Measurements from ENCODE around the gene MEGF10. TPM values are rescaled to one million over a fixed set of nuclear protein-coding genes. Genes with fewer than 3 reads are reported as not detected.

MEGF10 gene
- not detected in 2 replicates for total RNA-seq (2014; rRNA removed; shearing (Covaris generic))
- total RNA-seq (2022), result not detected in 2 replicates
- Bru-seq, nascent RNA, result not detected
- not detected for BruChase-seq, experiment 1, labeled RNA remaining after a 6-hour chase
- not detected for BruChase-seq, experiment 2, labeled RNA remaining after a 2-hour chase
- long read RNA-seq, result 0 reads

GRCh38 chr5:127290019-127290945, at the start of gene MEGF10:
TSS of gene MEGF10 (plus strand) at chr5:127290796. CDS start at chr5:127331309, 40,513 bp downstream.
- intact Hi-C loops (cut with micrococcal nuclease; ENCODE audit: unreplicated experiment), result no loop called here
- Histone ChIP-seq H3K9me3 (ENCODE audit: low read length) (no peaks in the 10 kb centered on the region), H2AFZ (ENCODE audit: low read length) (no peak within 1 kb of the TSS), H3K4me3 (ENCODE audit: low read depth, low read length, poor library complexity, severe bottlenecking) (no peak within 1 kb of the TSS), H3K4me2 (ENCODE audit: low read length) (no peak within 1 kb of the TSS), H3K4me1 (ENCODE audit: insufficient read depth, low read length, poor library complexity, severe bottlenecking) (no peaks in the 10 kb centered on the region), H3K79me2 (ENCODE audit: insufficient read depth, low read depth, low read length) (no peaks in the 10 kb centered on the region), H4K20me1 (ENCODE audit: insufficient read depth, low read length) (no peaks in the 10 kb centered on the region), H3K9me2 (ENCODE audit: insufficient read depth, low read length) (no peaks in the 10 kb centered on the region), H3K27ac (ENCODE audit: low read depth, low read length, poor library complexity, severe bottlenecking) (no peak within 1 kb of the TSS), H3K36me3 (ENCODE audit: insufficient read depth, low read length) (no peaks in the 10 kb centered on the region)
- BruUV-seq (replicated peaks), result no TSS peak
- TF ChIP-seq EZH2phosphoT487 (IDR thresholded peaks at IDR 0.05; ENCODE audit: borderline replicate concordance, low read depth, low read length) (no peak), CTCF (conservative IDR thresholded peaks at IDR 0.05; ENCODE audit: low read length) (no peak)
- ChIA-PET POLR2A (interaction anchor here (0.6 kb wide), 1 partner anchor 493 kb away, joined by 5 read pairs; no protein-coding TSS in a partner anchor), CTCF (ENCODE audit: unreplicated experiment) (no interaction called here)
- DNase-seq (ENCODE audit: low spot score), result no peak

GRCh38 chr5:127243011-127243410, 47.6 kb upstream of the MEGF10 start:
- Histone ChIP-seq H3K4me3 (ENCODE audit: low read depth, low read length, poor library complexity, severe bottlenecking) (no peak overlapping the region), H3K9me3 (ENCODE audit: low read length) (no peaks in the 10 kb centered on the region), H3K27ac (ENCODE audit: low read depth, low read length, poor library complexity, severe bottlenecking) (no peak overlapping the region), H3K9me2 (ENCODE audit: insufficient read depth, low read length) (no peaks in the 10 kb centered on the region), H3K4me2 (ENCODE audit: low read length) (no peak overlapping the region), H3K36me3 (ENCODE audit: insufficient read depth, low read length) (no peaks in the 10 kb centered on the region), H4K20me1 (ENCODE audit: insufficient read depth, low read length) (no peaks in the 10 kb centered on the region), H2AFZ (ENCODE audit: low read length) (no peak overlapping the region), H3K4me1 (ENCODE audit: insufficient read depth, low read length, poor library complexity, severe bottlenecking) (no peaks in the 10 kb centered on the region), H3K79me2 (ENCODE audit: insufficient read depth, low read depth, low read length) (no peaks in the 10 kb centered on the region)
- ChIA-PET POLR2A (no interaction called here), CTCF (ENCODE audit: unreplicated experiment) (no interaction called here)
- intact Hi-C loops (cut with micrococcal nuclease; ENCODE audit: unreplicated experiment), result no loop called here
- no peak for DNase-seq (ENCODE audit: low spot score)
- BruUV-seq (replicated peaks), result no TSS peak
- TF ChIP-seq EZH2phosphoT487 (IDR thresholded peaks at IDR 0.05; ENCODE audit: borderline replicate concordance, low read depth, low read length) (no peak), CTCF (conservative IDR thresholded peaks at IDR 0.05; ENCODE audit: low read length) (no peak)

All from OCI-LY7 (cell line).